Keratinocyte (primary cell): Measurements from ENCODE around the gene OR1J1.

Experiments used
- EZH2 ChIP-seq: IDR thresholded peaks from one replicate; pipeline ENCODE4 v1.6.1; 2012; ENCODE audit warnings: inconsistent platforms, mild to moderate bottlenecking, low read length, moderate library complexity
- TF ChIP-seq, protein P1 (sequence below), 3 experiments: IDR thresholded peaks in 1 of 3; conservative IDR thresholded peaks in 1 of 3; optimal IDR thresholded peaks in 1 of 3; 2 replicates in 2 of 3; 3 replicates in 1 of 3; pipeline versions ENCODE3 to v1.5.1; 2011; ENCODE audit warnings: low read length in 3 of 3, mild to moderate bottlenecking in 3 of 3, moderate library complexity in 2 of 3, control low read depth in 1 of 3, inconsistent platforms in 1 of 3; ENCODE audit not compliant: insufficient read depth in 2 of 3; ENCODE audit errors: extremely low read depth in 1 of 3

DNA sequence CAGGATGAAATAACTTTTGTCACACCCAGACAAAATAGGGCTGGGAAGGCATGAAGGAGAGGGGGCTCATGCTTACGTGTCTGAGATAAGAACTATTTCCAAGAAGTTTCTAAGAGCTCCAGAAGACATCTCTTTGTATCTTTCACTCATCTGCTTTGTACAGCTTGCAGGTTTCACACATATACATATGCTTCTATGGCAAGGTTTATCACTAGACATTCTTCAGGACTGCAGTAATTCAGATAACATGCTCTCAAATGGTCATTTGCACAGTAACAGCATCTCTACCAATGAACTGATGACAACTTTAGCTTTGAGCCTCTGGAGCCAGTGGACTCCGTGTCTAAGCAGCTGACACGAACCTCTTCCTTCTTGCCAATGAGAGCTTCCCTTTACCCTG lies 3.2 kb downstream of the OR1J1 start:
- TF ChIP-seq, protein P1, sequence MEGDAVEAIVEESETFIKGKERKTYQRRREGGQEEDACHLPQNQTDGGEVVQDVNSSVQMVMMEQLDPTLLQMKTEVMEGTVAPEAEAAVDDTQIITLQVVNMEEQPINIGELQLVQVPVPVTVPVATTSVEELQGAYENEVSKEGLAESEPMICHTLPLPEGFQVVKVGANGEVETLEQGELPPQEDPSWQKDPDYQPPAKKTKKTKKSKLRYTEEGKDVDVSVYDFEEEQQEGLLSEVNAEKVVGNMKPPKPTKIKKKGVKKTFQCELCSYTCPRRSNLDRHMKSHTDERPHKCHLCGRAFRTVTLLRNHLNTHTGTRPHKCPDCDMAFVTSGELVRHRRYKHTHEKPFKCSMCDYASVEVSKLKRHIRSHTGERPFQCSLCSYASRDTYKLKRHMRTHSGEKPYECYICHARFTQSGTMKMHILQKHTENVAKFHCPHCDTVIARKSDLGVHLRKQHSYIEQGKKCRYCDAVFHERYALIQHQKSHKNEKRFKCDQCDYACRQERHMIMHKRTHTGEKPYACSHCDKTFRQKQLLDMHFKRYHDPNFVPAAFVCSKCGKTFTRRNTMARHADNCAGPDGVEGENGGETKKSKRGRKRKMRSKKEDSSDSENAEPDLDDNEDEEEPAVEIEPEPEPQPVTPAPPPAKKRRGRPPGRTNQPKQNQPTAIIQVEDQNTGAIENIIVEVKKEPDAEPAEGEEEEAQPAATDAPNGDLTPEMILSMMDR (optimal IDR thresholded peaks at IDR 0.05 in 1 of 3, IDR thresholded peaks at IDR 0.05 in 1 of 3, conservative IDR thresholded peaks at IDR 0.05 in 1 of 3; ENCODE audit: extremely low read depth in 1 of 3, insufficient read depth in 2 of 3, low read length in 3 of 3) = no peak
- no peak for TF ChIP-seq EZH2
